ENCODE data around the gene DGCR6.
A peak's percentile ranks its signal among the peaks of the same experiment; 100 is the strongest.
"Not testable (repeated sequence)": the region's sequence is repeated elsewhere in the genome, so short reads cannot be mapped to it uniquely, and the experiment has no call there.

The DGCR6 gene

GRCh38 chr22:18931905-18932652 lies 26.0 kb downstream of the DGCR6 start:
- DNase-seq (ENCODE audit: low spot score), result no peak

GRCh38 chr22:18933914-18934313 lies 27.8 kb downstream of the DGCR6 start:
- no peak for DNase-seq (ENCODE audit: low spot score)

GRCh38 chr22:18934688-18935087 lies 28.6 kb downstream of the DGCR6 start:
- not testable (repeated sequence) for DNase-seq (ENCODE audit: low spot score)

GRCh38 chr22:18935889-18936529 lies 29.9 kb downstream of the DGCR6 start, which contains the start of gene PRODH:
TSS of gene PRODH (minus strand) at chr22:18936293. CDS start at chr22:18936287, 6 bp downstream.
- DNase-seq (ENCODE audit: low spot score), result no peak

GRCh38 chr22:18938691-18939090 lies 32.6 kb downstream of the DGCR6 start:
- not testable (repeated sequence) for DNase-seq (ENCODE audit: low spot score)

- not testable (repeated sequence) for DNase-seq (ENCODE audit: low spot score)
These were observed 41.0 kb downstream of the DGCR6 start for GRCh38 chr22:18947105-18947504.

- DNase-seq (ENCODE audit: low spot score), result no peak
These were observed 41.8 kb downstream of the DGCR6 start for GRCh38 chr22:18947905-18948304.

- DNase-seq (ENCODE audit: low spot score), result no peak
These were observed 44.0 kb downstream of the DGCR6 start for GRCh38 chr22:18950141-18950540.

GRCh38 chr22:18952022-18952421 lies 45.9 kb downstream of the DGCR6 start:
- no peak for DNase-seq (ENCODE audit: low spot score)

- not testable (repeated sequence) for DNase-seq (ENCODE audit: low spot score)
These were observed 47.0 kb downstream of the DGCR6 start for GRCh38 chr22:18953128-18953527.

GRCh38 chr22:18954303-18954989 lies 48.3 kb downstream of the DGCR6 start:
- peak; percentile 46 for DNase-seq (ENCODE audit: low spot score)

- DNase-seq (ENCODE audit: low spot score), result no peak
These were observed 49.0 kb downstream of the DGCR6 start for GRCh38 chr22:18954990-18955571.

GRCh38 chr22:18955696-18956095 lies 49.6 kb downstream of the DGCR6 start:
- DNase-seq (ENCODE audit: low spot score), result no peak

- not testable (repeated sequence) for DNase-seq (ENCODE audit: low spot score)
These were observed 50.2 kb downstream of the DGCR6 start for GRCh38 chr22:18956121-18956895.

- not testable (repeated sequence) for DNase-seq (ENCODE audit: low spot score)
These were observed 50.8 kb downstream of the DGCR6 start for GRCh38 chr22:18956956-18957355.

- DNase-seq (ENCODE audit: low spot score), result not testable (repeated sequence)
These were observed 51.7 kb downstream of the DGCR6 start for GRCh38 chr22:18957621-18958320.

GRCh38 chr22:18958321-18958705 lies 52.2 kb downstream of the DGCR6 start:
- DNase-seq (ENCODE audit: low spot score), result not testable (repeated sequence)

- DNase-seq (ENCODE audit: low spot score), result not testable (repeated sequence)
These were observed 52.6 kb downstream of the DGCR6 start for GRCh38 chr22:18958738-18959137.

- not testable (repeated sequence) for DNase-seq (ENCODE audit: low spot score)
These were observed 53.1 kb downstream of the DGCR6 start for GRCh38 chr22:18959266-18959665.

GRCh38 chr22:18959741-18960140 lies 53.6 kb downstream of the DGCR6 start:
- DNase-seq (ENCODE audit: low spot score), result not testable (repeated sequence)
